ENCODE measurements around the gene MYBPHL. TPM values are rescaled to one million over a fixed set of nuclear protein-coding genes. Genes with fewer than 3 reads are reported as not detected.

MYBPHL gene
- total RNA-seq, 3 donors from 2014 or later, result not detected

DNA sequence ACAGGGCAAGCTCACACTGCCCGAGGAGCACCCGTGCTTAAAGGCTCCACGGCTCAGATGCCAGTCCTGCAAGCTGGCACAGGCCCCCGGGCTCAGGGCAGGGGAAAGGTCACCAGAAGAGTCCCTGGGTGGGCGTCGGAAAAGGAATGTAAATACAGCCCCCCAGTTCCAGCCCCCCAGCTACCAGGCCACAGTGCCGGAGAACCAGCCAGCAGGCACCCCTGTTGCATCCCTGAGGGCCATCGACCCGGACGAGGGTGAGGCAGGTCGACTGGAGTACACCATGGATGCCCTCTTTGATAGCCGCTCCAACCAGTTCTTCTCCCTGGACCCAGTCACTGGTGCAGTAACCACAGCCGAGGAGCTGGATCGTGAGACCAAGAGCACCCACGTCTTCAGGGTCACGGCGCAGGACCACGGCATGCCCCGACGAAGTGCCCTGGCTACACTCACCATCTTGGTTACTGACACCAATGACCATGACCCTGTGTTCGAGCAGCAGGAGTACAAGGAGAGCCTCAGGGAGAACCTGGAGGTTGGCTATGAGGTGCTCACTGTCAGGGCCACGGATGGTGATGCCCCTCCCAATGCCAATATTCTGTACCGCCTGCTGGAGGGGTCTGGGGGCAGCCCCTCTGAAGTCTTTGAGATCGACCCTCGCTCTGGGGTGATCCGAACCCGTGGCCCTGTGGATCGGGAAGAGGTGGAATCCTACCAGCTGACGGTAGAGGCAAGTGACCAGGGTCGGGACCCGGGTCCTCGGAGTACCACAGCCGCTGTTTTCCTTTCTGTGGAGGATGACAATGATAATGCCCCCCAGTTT is 56.1 kb downstream of the MYBPHL start:
- peaks cover 6% of the 10 kb centered on the region for H3K4me1 Mint-ChIP-seq (ENCODE audit: low read depth)
- DNase-seq (no peak), ATAC-seq (no peak)
- no peaks in the 10 kb centered on the region for H3K9me3 Mint-ChIP-seq
- H3K4me3 Mint-ChIP-seq, result peak overlapping the region; percentile 69
- H3K27me3 Mint-ChIP-seq (ENCODE audit: low read depth), result peaks cover 2% of the 10 kb centered on the region
- no peaks in the 10 kb centered on the region for H3K36me3 Mint-ChIP-seq (ENCODE audit: insufficient read depth)

DNA sequence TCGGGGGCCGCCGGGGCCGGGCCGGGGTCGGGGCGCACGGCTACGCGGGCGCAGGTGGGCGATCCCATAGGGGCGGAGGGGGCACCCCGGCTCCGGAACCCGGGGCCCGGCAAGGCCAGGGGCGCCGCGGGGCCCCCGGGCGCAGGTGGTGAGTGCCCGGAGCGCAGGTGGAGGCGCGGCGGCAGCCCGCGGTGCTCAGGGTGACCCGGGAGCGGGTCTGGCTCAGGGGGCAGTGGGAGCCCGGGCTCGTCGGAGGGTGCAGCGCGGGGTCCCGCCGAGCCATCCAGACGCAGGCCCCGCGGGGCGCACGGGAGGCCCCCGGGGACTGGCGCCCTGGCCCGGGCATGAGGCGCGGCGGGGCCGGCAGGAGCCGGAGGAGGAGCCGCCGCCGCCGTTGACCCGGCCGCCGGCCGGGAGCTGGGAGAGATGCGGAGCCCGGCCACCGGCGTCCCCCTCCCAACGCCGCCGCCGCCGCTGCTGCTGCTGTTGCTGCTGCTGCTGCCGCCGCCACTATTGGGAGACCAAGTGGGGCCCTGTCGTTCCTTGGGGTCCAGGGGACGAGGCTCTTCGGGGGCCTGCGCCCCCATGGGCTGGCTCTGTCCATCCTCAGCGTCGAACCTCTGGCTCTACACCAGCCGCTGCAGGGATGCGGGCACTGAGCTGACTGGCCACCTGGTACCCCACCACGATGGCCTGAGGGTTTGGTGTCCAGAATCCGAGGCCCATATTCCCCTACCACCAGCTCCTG is 57.0 kb downstream of the MYBPHL start:
- ATAC-seq (peak; percentile 49 to 51), DNase-seq (no peak)
- Mint-ChIP-seq H3K4me3 (peak overlapping the region; percentile 69), H3K27me3 (ENCODE audit: low read depth) (peaks cover 3% of the 10 kb centered on the region), H3K9me3 (no peaks in the 10 kb centered on the region), H3K4me1 (ENCODE audit: low read depth) (peaks cover 6% of the 10 kb centered on the region), H3K36me3 (ENCODE audit: insufficient read depth) (no peaks in the 10 kb centered on the region)

DNA sequence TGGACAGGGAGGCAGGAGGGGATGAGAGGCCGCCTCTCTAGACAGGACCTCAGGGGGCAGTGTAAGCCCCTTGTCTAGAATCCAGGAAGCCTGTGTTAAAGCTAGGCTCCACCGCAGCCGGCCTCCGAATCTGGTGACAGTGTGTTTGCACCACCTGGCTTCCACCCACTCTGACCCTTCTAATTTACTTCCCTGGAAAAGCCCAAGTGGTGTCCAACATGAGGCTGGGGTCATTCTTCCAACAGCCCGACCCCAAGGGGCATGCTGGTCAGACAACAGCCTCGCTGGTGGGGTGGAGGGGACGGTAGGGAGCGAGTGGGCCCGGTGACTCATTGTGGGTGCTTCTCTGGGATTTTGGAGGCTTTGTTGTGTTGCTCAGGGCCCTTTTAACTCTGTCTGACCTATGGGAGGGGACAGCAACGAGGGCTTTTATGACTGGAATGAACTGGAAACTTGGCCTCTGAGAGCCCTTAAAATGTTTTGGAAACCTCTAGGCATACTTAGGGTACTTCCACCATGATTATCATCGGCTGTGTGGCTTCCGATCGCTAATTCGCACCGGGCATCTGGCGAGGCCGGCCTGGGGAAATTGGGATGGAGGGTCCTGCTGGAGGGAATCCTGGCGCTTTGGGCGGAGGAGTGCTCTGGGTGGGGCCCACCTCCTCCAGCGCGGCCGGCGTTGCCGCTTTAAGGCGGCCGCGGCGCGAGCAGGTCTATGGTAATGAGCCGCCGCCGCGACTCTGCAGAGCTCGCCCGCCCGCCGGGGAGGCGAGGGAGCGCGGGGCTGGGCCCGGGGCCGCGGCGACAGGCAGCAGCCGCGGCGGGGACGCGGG is 57.8 kb downstream of the MYBPHL start, which contains the start of gene CELSR2:
CELSR2 (plus strand) TSS at position 743 of the 833 bp plus-strand sequence. CDS start 541 bp downstream, outside the sequence.
- peaks cover 5% of the 10 kb centered on the region for H3K27me3 Mint-ChIP-seq (ENCODE audit: low read depth)
- peak; percentile 34 for DNase-seq
- H3K9me3 Mint-ChIP-seq, result no peaks in the 10 kb centered on the region
- H3K36me3 Mint-ChIP-seq (ENCODE audit: insufficient read depth), result no peaks in the 10 kb centered on the region
- ATAC-seq, result peak; percentile 93 to 96
- H3K4me3 Mint-ChIP-seq, result peak within 1 kb of the TSS; percentile 69
- peaks cover 6% of the 10 kb centered on the region for H3K4me1 Mint-ChIP-seq (ENCODE audit: low read depth)

DNA sequence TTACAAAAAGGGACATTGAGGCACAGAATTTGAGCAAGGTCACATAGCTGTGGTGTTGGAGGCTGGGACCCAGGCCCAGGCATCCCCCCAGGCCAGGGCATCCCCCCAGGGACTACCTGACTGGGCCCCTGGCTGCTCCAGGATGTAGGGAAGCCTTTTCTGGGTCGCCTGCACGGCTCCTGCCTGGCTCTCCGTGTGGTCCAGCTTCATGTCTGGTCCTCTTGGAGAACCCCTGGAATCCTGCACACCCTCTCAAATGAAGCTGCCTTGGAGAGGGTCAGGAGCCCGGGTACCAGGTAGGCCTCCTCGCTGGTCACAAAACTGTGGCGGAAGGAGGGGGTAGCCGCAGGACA is 58.4 kb downstream of the MYBPHL start:
- Mint-ChIP-seq H3K27me3 (ENCODE audit: low read depth) (peaks cover 5% of the 10 kb centered on the region), H3K4me3 (no peak overlapping the region), H3K36me3 (ENCODE audit: insufficient read depth) (no peaks in the 10 kb centered on the region), H3K9me3 (no peaks in the 10 kb centered on the region), H3K4me1 (ENCODE audit: low read depth) (peaks cover 6% of the 10 kb centered on the region)
- ATAC-seq (no peak), DNase-seq (no peak)

DNA sequence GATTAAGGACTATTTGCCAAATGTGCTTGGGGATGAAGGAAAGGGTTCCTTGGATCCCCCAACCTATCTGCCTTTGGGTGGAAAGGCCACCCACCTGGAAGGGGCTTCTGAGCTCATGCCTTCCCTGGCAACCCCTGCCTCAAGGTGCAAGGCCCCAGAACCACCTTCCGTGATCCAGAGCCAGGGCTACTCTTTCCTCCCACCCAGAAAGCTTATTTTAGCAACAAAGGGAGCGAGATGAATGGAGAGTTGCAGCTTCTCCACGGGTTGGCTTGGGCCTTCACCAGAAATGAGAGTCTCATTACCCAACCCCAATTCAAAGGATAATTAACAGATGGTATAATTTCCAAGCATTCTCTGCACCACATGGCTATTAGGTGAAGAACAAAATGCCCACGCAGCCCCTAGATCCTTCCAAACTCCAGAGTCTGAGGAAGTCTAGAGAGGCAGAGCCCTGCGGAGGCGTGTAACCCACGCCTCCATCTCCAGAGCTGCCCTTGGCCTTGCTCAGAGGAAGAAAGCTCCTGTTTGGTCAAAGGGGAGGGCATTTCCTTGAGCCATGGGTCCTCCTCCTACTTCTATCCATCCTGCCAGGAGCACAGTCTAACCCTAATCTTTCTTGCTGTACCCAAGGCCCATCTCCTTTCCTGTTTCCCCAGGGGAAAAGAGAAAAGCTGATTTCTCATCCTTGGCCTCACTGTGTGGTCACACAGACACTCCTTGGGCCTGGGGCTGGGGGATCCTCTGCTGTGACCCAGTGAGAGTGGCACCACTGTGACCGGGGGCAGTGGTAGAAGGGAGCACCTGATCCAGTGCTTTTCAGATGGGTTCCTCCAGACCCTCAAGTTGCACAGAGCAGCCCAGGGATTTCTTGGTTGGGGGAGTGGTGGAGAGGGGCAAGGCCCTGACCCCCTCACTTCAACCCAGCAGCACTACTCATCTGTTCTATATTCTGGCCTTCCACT is 59.1 kb downstream of the MYBPHL start:
- ATAC-seq (no peak), DNase-seq (no peak)
- H3K36me3 Mint-ChIP-seq (ENCODE audit: insufficient read depth), result no peaks in the 10 kb centered on the region
- H3K4me1 Mint-ChIP-seq (ENCODE audit: low read depth), result peaks cover 8% of the 10 kb centered on the region
- H3K4me3 Mint-ChIP-seq, result no peak overlapping the region
- peaks cover 7% of the 10 kb centered on the region for H3K27me3 Mint-ChIP-seq (ENCODE audit: low read depth)
- no peaks in the 10 kb centered on the region for H3K9me3 Mint-ChIP-seq

DNA sequence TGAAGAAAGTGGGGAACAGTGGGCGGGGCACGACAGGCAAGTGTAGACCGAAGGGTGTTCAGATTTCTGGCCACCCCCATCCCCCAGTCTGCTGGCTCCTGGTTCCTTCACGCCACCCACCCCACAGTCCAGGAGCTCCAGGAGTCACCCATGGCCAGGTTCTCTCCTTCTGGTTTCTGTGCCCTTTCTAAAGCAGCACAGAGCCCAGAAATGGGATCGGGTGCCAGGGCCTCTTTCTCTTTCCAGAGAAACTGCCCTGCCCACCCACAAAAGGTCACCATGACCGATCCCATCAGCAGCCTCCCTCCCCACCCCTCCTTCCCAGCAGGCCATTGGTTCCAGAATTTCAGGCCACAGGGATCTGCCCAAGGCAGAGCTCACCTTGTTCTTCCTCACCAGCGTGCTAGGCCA is 60.7 kb downstream of the MYBPHL start:
- ATAC-seq, result no peak
- no peak for DNase-seq
- H3K4me3 Mint-ChIP-seq, result no peak overlapping the region
- no peaks in the 10 kb centered on the region for H3K9me3 Mint-ChIP-seq
- peaks cover 7% of the 10 kb centered on the region for H3K27me3 Mint-ChIP-seq (ENCODE audit: low read depth)
- peaks cover 20% of the 10 kb centered on the region for H3K4me1 Mint-ChIP-seq (ENCODE audit: low read depth)
- no peaks in the 10 kb centered on the region for H3K36me3 Mint-ChIP-seq (ENCODE audit: insufficient read depth)

DNA sequence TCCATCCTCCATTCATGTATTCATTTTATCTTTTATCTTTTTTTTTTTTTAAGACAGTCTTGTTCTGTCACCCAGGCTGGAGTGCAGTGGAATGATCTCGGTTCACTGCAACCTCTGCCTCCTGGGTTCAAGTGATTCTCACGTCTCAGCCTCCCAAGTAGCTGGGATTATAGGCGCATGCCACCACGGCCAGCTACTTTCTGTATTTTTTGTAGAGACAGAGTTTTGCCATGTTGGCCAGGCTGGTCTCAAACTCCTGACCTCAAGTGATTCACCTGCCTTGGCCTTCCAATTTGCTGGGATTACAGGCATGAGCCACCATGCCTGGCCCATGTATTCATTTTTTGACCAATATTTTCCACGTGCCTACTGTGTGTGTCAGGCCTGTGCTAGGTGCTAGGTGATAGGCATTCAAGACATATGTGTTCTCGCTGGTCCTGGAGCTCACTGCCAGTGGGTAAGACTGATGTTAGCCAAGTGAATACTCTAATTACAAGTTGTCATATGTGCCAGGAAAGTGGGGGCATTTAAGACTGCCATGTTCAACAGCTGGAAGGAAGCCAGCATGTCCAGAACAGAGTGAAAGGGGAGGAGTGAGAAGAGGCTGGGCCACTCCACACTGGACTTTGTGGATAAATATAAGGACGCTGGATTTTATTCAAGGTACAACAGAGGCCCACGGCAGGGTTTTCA is 62.8 kb downstream of the MYBPHL start:
- DNase-seq, result no peak
- no peaks in the 10 kb centered on the region for H3K9me3 Mint-ChIP-seq

DNA sequence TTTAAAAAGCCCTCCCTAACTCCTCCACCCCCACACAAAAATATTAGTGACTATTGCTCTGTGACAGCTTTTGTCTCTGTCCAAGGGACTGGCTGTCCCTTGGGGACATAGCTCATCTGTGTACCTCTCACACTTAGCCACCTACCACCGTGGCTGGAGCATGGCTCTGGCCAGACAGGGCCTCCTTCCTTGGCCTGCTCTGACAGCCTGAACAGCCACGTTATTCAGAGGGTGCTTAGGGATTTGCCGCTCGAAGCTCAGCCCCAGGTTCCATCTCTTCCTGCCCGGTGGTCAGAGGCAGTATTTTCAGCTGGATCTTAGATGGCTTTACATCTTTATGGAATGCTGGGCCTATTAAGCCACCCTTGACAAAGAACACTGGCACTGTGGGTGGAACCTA is 63.6 kb downstream of the MYBPHL start:
- DNase-seq, result no peak
- H3K4me1 Mint-ChIP-seq (ENCODE audit: low read depth), result peaks cover 18% of the 10 kb centered on the region
- H3K27me3 Mint-ChIP-seq (ENCODE audit: low read depth), result peaks cover 7% of the 10 kb centered on the region
- no peaks in the 10 kb centered on the region for H3K9me3 Mint-ChIP-seq
- H3K36me3 Mint-ChIP-seq (ENCODE audit: insufficient read depth), result peaks cover 5% of the 10 kb centered on the region
- H3K4me3 Mint-ChIP-seq, result no peak overlapping the region
- no peak for ATAC-seq

More for the DNA sequence above, 62.8 kb downstream of the MYBPHL start:
- no peak for ATAC-seq
- Mint-ChIP-seq H3K4me1 (ENCODE audit: low read depth) (peaks cover 19% of the 10 kb centered on the region), H3K27me3 (ENCODE audit: low read depth) (peaks cover 7% of the 10 kb centered on the region), H3K36me3 (ENCODE audit: insufficient read depth) (peaks cover 2% of the 10 kb centered on the region), H3K4me3 (no peak overlapping the region)

DNA sequence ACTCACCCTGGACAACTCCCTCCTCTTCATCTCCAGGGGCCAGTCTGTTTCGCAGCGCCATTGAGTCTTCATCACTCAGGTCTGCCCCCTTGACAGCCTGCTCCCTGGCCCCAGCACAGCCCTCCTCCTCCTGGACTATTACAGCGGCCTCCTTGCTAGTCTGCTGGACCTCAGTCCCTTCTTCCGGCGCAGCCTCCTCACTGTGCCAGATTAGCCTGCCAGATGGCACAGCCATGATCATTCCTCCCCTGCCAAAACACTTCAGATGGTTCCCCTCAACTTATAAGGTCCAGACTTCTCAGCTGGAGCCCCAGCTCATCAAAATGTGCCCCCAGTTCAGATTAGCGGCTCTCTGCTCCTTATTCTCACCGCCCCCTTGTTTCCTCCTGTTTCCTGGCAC is 64.4 kb downstream of the MYBPHL start:
- no peak overlapping the region for H3K4me3 Mint-ChIP-seq

More for the DNA sequence above, 64.4 kb downstream of the MYBPHL start:
- DNase-seq, result no peak
- Mint-ChIP-seq H3K27me3 (ENCODE audit: low read depth) (peaks cover 5% of the 10 kb centered on the region), H3K4me1 (ENCODE audit: low read depth) (peaks cover 18% of the 10 kb centered on the region), H3K36me3 (ENCODE audit: insufficient read depth) (peaks cover 12% of the 10 kb centered on the region), H3K9me3 (no peaks in the 10 kb centered on the region)
- ATAC-seq, result no peak

Other genes starting within 250 kb of the MYBPHL start
- gene TAF13, start 231.0 kb downstream of the MYBPHL start, total RNA-seq, result 10 to 100 TPM; 38.1 to 43.5 (median 43.3) TPM
- gene TMEM167B, start 216.2 kb downstream of the MYBPHL start, total RNA-seq, result 10 to 100 TPM; 33.4 to 46.0 (median 38.1) TPM
- gene ELAPOR1, start 192.9 kb downstream of the MYBPHL start, total RNA-seq, result 1 to 10 TPM; 3.1 to 6.4 (median 4.2) TPM
- 100 to 1,000 TPM; 166 to 207 (median 201) TPM for gene SARS1, start 93.1 kb downstream of the MYBPHL start, total RNA-seq
- 1 to 10 TPM; 1.4 to 2.2 (median 1.5) TPM for gene CELSR2, start 57.5 kb downstream of the MYBPHL start, total RNA-seq
- under 1 TPM; 0.24 to 0.51 (median 0.37) TPM for gene PSRC1, start 23.9 kb downstream of the MYBPHL start, total RNA-seq
- gene SORT1, start 90.9 kb upstream of the MYBPHL start, total RNA-seq, result 1 to 10 TPM; 1.1 to 1.6 (median 1.2) TPM
- gene PSMA5, start 119.4 kb upstream of the MYBPHL start, total RNA-seq, result 100 to 1,000 TPM; 298 to 351 (median 300) TPM
- gene SYPL2, start 159.5 kb upstream of the MYBPHL start, total RNA-seq, result under 1 TPM in 2 of 3 donors, not detected in 1; 0.13 to 0.37 TPM
- gene ATXN7L2, start 176.9 kb upstream of the MYBPHL start, total RNA-seq, result 10 to 100 TPM; 19.5 to 23.8 (median 23.6) TPM
- 10 to 100 TPM in 2 of 3 donors, 1 to 10 TPM in 1; 9.0 to 11.1 (median 10.6) TPM for gene CYB561D1, start 187.1 kb upstream of the MYBPHL start, total RNA-seq
- 1 to 10 TPM; 2.9 to 4.5 (median 4.0) TPM for gene AMIGO1, start 202.7 kb upstream of the MYBPHL start, total RNA-seq
- gene GPR61, start 232.9 kb upstream of the MYBPHL start, total RNA-seq, result not detected
- gene GNAI3, start 241.6 kb upstream of the MYBPHL start, total RNA-seq, result 1 to 10 TPM; 8.6 to 8.9 (median 8.6) TPM